NCI-H460 (cell line): ENCODE results near the gene ZSCAN5A. TPM values are rescaled to one million over a fixed set of nuclear protein-coding genes. Genes with fewer than 3 reads are reported as not detected.
A peak's percentile ranks its signal among the peaks of the same experiment; 100 is the strongest.
"Not testable (repeated sequence)": the region's sequence is repeated elsewhere in the genome, so short reads cannot be mapped to it uniquely, and the experiment has no call there.

Source experiments
- DNase-seq: peaks from one replicate; pipeline ENCODE4 v3.0.0-alpha.2; 2016; ENCODE audit warnings: low read depth; ENCODE audit errors: extremely low read depth
- total RNA-seq: library from RNA; depleted of rRNA; stranded (reverse); fragments of >200 nt; shearing (Covaris generic); gene quantifications from 2 replicates; pipeline ENCODE4 v1.2.3, GENCODE V29; 2014

ZSCAN5A gene
- total RNA-seq, 1 experiment from 2014 or later: 6.5 TPM

DNA sequence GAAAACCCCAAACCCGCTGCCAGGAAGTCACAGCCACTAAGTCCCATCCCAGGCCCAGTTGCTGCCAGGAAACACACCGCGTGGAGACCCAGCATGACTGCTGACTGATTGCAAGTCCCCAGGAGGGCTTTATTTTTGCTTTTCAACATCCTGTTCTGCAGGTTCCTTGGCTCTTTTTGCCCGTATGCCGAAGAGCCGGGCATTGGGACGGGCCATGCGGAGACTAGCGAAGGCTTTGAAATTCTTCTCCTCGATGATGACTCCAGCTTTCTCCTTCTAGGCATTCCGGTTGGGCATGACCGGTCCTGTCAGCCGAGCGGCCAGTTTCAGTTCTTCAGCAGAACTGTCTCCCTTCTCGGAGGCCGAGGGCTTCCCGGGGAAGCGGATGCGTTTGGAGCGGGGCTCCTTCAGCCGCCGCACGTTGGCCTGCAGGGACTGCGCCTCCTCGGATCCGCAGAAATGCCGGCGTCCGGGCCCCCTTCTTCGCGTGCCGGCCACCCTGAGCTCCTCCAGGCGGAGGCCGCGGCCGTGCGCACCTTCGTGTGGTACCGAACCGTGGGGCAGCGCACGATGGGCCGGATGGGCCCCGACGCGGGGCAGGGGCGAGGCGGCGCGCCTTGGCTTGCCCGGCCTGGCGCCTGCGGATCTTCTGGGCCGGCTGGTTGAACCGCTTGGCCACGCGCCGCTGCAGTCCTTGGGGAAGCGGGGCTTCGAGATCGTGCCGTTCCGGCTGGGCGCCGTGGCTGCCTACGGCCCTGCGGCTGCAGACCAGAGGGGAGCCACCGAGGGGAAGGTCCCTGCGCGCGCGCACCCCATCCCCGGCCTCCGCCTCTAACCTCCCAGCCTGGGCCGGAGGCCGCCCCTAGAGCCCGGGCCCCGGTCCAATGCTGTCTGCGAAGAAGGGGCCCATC is 97.3 kb downstream of the ZSCAN5A start:
- DNase-seq: no peak

DNA sequence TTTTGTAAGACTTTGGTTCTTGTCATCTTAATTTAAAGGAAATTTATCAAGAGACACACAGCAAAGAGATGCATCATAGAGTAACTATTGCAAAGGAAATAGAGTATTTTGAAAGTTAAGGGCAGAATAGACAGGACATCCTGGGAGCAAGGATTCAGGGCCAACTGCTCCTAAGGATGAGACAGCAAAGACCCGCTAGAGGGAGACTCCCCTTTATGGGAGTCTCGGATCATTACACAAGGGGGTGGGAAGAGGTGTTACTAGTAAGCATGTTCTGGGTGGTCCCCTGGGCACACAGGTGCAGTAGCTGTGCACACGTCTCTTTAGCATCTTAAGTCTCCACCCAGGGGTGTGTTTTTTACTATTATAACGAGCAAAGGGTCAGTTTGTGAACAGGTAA is 102.9 kb downstream of the ZSCAN5A start:
- DNase-seq: no peak

DNA sequence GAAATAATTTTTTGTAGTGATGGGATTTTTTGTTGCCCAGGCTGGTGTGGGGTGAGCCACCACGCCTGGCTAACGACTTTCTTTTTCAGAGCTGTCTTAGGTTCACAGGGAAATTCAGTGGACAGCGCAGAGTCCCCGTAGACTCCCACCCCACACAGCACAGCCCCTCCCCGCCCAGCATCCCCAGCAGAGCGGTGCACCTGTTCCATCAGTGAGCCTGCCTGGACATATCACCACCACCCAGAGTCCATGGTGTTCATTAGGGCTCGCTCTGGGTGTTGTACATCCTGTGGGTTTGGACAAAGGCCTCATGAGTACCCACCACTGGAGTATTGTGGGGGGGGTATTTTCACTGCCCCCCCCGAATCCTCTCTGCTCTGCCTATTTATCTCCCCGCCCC is 104.6 kb downstream of the ZSCAN5A start:
- not testable (repeated sequence) for DNase-seq

DNA sequence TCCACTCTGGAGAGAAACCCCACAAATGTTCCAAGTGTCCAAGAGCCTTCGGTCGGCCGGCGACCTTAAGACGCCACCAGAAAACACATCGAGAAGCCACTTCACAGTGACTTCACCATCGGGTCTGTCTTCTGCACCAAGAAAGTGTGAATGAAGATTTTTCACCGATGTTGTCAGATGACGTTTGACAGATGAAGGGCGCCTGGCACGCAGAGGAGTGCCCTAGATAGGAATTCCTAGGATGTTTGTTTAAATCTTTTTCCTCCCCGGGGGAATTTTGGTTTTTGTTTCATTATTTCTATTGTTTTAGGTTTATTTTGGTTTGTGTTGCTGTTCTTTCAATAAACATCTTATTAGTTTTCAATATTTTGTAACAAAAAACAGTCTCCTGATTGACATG is 105.5 kb downstream of the ZSCAN5A start:
- DNase-seq: no peak

DNA sequence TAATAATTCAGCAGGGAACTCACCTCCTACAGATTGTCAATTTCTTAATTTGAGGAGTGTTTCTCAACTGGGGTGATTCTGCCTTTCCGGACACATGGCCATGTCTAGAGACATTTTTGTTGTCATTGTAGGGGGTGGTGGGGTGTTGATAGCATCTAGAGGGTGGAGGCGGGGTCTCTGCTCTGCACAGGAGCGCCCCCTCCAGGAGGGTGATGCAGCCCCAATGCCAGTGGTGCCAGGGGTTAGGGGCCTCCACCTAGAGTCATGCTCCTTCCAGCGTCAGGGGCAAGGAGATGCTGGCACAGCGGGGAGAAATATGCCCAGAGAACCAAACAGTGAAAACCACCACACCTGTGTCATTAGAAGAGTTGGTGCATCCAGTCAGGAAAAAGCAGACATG is 107.1 kb downstream of the ZSCAN5A start:
- DNase-seq: not testable (repeated sequence)

DNA sequence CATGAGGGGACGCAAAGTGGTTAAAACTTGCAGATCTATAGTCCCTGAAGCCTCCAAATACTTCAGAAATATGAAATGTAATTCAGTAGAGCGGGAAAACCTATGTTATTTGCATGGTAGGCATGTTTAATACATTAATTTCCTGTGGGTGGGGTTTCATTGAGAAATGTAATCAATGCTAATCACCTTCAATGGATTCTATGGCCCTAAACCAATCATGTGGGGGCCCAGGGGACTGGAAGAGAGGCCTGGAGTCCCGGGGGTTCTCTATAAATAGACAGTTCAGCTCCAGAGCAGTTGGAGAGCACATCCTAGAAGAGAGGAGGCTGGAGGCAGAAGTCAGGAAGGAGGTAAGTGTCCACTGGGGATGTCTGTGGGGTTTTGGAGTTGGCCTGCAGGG is 112.7 kb downstream of the ZSCAN5A start, which contains the start of gene ZSCAN5C:
Gene ZSCAN5C (plus strand): TSS at position 301 of the 400 bp plus-strand sequence. CDS start 3,641 bp downstream, outside the sequence.
- no peak for DNase-seq

DNA sequence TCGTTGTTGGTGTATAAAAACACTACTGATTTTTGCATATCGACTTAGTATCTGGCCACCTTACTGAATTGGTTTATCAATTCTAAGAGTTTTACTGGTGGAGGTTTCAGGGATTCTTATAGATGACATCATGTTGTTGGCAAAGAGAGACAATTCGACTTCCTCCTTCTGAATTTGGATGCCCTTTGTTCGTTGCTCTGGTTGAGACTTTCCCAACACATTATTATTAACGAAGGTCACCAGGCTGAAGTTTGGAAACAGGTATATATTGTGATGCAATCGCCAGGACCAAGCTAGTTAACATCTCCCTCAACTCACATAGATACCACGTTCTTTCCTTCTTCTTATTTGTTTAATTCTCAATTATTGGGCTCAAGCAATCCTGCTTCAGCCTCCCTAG is 115.0 kb downstream of the ZSCAN5A start:
- no peak for DNase-seq

DNA sequence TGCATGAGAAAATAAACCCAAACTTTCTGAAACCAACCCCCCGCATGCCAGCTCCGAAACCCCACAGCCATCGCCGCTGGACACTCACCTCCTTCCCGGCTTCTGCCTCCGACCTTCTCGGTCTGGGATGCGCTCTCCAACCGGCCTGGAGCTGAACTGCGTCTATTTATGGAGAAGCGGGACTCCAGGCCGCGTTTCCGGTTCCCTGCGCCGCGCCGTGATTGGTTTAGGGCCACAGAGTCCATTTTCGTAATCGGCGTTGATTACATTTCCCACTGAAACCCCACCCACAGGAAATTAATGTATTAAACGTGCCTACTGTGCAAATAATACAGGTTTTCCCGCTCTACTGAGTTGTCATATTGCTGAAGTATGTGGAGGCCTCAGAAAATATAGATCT is 117.0 kb downstream of the ZSCAN5A start, which contains the start of gene ZSCAN5B:
Gene ZSCAN5B (minus strand): TSS at position 138 of the 400 bp plus-strand sequence. CDS start 4,731 bp downstream, outside the sequence.
- not testable (repeated sequence) for DNase-seq

DNA sequence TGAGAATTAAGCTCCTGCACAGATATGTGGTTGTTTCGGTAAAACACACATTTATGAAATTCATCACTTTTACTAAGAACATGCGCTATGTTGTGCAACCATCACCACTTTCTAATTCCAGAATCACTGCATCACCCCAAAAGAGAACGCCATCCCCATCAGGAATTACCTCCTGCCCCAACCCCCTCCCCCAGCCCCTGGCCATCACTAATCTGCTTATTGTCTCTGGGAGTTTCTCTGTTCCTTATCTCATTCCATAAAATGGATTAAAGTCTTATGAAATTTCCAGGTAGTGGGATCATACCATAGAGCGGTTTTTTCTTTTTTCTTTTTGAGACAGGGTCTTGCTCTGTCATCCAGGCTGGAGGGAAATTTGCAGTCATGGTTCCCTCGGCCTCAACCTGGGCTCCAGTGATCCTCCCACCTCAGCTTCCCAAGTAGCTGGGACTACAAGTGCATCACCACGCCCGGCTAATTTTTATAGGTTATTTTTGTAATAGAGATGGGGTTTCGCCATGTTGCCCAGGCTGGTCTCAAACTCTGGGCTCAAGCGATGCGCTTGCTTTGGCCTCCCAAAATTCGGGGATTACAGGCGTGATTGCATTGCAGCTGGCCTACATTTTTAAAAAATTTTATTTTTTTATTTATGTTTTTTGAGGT is 120.5 kb downstream of the ZSCAN5A start:
- DNase-seq: no peak

DNA sequence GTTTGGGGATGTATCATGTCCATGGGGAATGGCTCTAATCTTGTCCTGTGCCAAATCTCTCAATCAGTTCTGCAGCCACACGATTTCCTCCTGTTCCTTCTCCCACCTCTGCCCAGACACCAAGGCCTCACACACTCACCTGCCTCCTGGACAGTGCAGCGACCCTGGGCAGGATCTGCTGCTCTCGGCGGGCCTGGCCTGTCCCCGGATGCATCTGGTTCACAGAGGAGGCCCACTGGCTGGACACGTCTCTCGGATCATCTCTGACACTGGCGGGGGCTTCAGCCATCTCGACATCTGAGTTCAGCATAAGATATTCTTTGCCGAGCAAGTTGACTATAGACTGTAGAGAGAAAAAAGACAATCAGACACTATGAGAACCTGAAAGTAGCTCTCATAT is 122.9 kb downstream of the ZSCAN5A start:
- no peak for DNase-seq

DNA sequence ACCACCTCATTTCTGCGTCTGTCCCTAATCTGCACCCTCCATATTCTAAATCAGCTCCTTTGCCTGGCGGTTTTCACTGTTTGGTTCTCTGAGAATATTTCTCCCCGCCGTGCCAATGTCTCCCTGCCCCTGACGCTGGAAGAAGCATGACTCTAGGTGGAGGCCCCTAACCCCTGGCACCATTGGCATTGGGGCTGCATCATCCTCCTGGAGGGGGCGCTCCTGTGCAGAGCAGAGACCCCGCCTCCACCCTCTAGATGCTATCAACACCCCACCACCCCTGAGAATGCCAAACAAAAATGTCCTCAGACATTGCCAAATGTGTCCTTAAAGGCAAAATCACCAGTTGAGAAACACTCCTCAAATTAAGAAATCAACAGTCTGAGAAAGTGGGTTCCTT is 123.5 kb downstream of the ZSCAN5A start:
- DNase-seq: no peak

DNA sequence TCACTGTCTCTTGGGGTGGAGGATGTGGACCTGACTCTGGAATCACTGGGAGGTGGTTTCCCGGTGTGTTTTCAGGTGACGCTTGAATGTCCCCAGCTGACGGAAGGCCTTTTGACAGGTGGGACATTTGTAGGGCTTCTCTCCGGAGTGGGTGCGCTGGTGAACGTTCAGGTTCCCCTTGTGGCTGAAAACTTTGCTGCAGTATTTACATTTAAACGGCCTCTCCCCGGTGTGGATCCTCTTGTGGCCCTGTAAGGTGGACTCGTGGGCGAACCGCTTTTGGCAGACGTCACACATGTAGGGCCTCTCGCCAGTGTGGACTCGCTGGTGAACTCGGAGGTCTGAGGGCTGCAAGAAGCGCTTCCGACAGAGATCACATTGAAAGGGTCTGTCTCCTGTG is 124.9 kb downstream of the ZSCAN5A start:
- DNase-seq: no peak

DNA sequence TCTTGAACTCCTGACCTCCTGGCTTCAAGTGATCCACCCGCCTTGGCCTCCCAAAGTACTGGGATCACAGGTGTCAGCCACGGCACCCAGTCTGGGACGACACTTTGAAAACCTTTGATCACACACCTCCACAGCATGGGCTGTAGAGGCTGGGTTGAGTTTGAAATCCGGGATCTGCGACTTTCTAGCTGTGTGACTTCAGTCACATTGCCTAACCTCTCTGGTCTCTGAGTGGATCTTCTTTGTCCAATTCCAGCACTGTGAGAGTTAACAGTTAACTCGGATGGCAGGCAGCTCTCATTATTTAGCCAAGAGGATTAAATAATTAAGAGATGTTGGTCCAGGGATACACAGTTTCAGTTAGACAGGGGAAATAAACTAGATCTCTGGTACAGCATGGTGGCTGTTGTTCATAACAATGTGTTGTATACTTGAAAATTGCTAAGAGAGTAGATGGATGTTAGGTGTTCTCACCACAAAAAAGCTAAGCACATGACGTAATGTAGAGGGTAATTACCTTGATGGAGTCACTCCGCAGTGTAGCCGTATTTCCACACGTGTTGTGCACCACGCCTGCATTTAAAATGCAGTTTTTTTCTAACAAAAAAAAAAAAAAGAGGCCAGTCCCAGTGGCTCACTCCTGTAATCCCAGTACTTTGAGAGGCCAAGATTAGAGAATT is 136.9 kb downstream of the ZSCAN5A start:
- DNase-seq: no peak

DNA sequence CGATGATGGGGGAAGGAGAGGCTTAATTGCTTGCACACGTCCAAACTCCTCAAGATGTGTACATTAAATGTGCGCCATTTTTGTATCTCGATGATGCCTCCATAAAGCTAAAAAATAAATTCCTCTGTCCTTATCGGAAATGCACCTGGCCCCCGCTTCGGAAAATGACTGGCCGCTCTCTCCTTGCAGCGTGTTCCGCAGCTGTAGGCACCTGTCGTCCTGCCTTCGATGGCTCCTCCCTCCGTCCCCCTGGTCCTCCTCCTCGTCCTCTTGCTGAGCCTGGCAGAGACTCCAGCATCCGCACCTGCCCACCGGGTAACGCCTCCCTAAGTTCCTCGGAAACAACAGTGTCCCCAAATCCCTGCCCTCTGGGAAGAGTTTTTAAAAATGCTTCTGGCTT is 137.8 kb downstream of the ZSCAN5A start:
- no peak for DNase-seq

DNA sequence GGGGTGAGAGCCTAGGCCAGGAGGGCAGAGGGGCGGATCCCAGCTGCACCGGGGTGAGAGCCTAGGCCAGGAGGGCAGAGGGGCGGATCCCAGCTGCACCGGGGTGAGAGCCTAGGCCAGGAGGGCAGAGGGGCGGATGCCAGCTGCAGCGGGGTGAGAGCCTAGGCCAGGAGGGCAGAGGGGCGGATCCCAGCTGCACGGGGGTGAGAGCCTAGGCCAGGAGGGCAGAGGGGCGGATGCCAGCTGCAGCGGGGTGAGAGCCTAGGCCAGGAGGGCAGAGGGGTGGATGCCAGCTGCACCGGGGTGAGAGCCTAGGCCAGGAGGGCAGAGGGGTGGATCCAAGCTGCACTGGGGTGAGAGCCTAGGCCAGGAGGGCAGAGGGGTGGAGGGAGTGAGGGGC is 138.3 kb downstream of the ZSCAN5A start:
- not testable (repeated sequence) for DNase-seq

DNA sequence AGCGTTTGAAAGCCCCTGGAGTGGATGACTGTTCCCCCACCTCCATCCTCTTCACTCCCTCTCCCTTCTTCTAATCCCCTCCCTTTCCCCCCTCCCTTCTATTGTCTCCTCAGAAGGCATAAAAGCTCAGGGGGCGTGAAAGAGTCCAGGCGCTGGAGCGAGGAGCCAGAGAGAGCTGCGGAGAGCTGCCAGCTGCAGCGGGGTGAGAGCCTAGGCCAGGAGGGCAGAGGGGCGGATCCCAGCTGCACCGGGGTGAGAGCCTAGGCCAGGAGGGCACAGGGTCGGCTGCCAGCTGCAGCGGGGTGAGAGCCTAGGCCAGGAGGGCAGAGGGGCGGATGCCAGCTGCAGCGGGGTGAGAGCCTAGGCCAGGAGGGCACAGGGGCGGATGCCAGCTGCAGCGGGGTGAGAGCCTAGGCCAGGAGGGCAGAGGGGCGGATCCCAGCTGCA is 138.8 kb downstream of the ZSCAN5A start, which contains the start of gene GALP:
Gene GALP (plus strand): TSS at position 148 of the 447 bp plus-strand sequence. CDS start 1,101 bp downstream, outside the sequence.
- not testable (repeated sequence) for DNase-seq

DNA sequence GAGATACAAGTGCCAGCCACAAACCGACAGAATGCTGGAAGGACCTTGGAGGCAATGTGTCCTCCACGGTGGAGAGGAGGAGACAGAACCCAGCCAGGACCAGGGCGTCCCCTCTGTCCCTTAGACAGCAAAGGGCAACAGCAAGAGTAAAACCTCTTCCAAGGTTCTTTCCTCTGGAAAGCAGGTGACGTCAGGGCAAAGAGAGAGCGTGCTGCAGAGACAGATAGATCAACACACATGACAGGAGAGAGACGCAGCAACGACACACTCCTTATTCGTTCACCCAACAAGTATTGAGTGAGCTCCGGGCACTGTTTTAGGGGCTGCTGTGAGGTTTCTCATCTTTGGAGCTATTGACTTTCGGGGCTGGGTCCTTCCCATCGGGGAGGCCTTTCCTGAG is 140.1 kb downstream of the ZSCAN5A start:
- peak; percentile 17 for DNase-seq

DNA sequence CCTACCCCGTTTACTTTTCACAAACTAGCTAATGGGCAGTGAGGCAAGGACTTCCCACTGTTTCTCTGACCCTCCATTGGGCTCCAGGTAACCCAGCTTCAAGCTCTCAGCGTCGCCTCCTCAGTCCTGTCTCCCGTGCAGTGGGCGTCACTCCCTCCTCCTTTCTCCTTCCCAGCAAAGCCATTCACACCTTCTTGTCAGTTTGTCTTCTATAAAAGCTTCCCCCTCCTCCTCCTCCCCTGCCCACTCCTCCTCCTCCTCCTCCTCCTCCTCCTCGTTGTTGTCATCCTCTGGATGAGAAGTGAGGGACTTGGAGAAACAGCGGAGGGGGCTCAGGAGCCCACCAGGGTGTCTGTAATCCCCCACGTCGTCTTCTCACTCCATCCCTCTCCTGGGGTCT is 140.6 kb downstream of the ZSCAN5A start:
- no peak for DNase-seq
